Measurements from ENCODE around the gene DIPK1A.
A peak's percentile ranks its signal among the peaks of the same experiment; 100 is the strongest.
"Not testable (repeated sequence)": the region's sequence is repeated elsewhere in the genome, so short reads cannot be mapped to it uniquely, and the experiment has no call there.

DIPK1A gene

DNA sequence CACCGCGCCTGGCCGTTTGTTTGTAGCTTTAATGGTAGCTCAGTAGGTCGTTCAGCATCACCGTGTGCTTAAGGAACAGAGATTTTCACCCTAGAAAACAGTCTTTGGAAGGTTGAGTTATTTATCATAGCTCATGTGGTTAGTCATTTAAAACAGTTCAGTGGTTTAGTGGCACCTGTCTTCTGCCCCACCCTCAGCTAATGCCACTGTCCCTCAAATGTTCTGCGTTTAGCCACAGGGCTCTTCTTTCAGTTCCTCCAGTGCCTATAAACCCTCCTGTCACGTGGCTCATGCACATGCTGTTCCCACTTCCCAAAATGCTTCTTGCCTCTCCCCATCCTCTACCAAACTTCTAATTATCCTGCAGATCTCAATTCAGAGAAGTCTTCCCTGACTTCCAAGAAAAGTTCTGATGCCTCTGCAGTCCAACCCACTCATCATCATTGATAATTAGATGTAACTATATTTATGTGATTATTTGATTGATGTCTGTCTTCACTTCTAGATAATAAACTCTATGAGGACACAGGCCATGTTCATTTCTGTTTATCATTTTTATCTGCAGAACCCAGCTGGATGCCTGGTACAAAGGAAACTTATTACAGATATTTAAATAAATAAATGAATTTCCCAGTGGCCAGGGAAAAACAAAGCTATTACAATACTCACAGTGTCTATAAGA, 14.4 kb upstream of the DIPK1A start:
- DNase-seq: peak; percentile 25

DNA sequence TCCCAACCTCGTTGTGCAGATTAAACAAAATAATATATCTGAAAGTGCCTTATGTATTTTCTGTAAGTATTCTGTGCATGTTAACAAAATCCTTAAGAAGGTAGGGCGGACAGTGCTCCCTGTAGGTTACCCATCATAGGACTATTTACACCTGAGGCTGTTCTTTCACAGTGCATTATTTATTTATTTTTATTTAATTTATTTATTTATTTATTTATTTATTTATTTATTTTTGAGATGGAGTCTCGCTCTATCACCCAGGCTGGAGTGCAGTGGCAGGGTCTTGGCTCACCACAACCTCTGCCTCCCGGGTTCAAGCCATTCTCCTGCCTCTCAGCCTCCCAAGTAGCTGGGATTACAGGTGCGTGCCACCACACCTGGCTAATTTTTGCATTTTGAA, 12.8 kb upstream of the DIPK1A start:
- not testable (repeated sequence) for DNase-seq

DNA sequence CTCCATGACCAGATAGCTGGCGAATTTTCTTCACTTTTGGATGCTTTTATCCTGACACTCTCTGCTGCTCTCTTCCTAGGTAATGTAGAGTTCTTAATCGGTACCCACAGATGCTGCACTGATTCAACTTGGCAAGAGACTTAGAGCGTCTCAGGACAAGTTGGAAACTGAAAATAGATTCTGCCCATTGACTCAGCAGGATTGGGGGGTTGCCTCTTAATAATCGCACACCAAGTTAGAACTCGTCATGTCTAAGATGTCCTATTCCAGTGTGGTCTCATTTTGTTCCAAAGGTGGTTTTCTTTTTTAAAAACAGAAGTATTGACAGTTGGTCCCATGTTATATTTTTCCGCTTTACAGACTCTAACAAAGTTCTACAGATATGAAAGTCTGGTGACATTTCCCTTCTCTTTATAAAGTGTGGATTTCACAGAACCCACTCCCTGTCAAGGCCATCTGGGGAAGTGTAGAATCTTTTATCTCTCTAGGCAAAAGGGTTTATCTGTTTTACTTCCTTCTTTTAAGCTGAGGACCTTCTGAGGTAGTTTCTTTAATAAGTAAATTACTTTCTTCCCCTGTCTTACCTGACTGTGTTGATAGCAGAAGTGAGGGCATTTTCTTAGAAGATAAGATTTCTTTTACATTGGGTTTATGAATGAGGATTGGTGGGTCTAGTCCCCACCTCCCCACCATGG, 12.1 kb upstream of the DIPK1A start:
- no peak for DNase-seq

DNA sequence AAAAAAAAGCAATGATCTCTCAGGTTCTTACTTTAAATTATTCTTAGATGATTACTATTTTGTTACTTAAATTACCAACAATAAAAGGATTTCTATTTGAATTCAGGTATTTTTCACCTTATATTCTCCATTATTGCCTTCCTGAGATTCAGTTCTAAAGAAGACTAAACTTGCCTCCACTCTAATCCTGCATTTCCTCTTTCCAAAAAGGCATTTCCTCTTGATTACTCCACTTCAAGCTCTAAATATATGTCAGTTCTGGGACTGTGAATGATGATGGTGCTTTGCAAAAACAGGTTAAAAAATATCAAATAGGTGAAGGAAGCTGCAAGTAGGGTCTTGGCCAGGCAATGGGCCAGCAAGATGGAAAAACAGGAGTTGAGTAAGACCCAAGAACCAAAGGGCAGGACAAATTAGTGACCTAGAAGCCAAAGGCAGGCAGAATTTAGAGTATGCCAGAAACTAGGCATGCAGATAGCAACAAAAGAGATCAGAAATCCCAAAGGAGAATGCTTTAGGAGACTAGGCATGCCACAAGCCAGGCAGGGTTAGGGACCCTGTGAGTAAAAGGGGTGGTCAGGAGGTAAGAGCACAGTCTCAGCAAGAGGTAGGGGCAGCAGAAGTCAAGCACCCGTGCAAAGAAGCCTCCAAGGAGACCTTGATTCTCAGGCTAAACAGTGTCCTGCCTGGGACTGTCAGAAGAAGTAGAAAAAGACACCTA, 11.3 kb upstream of the DIPK1A start:
- DNase-seq: no peak

DNA sequence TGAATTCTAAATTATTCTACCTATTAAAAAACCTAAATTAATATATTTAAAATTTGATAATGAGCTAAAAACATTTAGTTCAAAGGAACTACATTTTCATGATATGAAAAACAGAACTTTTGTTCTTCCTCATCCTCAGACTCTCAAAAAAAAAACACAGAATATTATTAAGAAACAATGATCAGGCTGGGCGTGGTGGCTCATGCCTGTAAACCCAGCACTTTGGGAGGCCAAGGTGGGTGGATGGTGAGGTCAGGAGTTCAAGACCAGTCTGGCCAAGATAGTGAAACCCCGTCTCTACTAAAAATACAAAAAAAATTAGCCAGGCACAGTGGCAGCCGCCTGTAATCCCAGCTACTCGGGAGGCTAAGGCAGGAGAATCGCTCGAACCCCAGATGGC, 10.7 kb upstream of the DIPK1A start:
- DNase-seq: not testable (repeated sequence)

DNA sequence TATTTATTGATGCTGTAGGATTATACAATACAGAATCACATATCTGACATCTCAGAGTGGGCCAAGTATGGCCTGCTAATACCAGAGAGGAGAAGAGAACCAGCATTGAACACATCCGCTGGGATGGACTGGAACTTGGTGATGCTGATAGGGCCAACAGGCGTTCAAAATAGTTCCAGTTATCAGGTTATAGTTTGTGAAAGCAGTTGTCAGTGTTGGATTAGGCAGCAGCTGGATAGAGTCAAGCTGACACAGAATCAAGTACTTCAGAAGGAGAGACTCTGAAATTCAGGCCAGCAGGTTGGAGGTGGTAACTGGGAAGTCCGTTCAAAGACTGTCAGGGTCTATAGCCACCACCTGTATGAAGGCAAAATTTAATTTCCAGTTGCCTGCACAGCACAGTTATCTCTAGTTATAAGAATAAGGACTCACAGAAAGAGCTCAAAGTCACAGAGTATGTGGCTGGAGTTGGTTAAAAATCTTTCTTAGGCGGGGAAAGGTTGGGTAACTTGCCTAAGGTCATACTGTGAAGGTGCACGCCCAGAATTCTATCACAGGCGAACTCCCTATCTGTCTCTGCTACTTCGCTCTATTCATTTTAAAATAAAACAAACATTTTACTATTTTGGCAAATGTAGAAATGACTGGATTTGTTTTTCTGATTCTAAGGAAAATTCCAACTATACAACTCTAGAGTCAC, 9.9 kb upstream of the DIPK1A start:
- DNase-seq: no peak

DNA sequence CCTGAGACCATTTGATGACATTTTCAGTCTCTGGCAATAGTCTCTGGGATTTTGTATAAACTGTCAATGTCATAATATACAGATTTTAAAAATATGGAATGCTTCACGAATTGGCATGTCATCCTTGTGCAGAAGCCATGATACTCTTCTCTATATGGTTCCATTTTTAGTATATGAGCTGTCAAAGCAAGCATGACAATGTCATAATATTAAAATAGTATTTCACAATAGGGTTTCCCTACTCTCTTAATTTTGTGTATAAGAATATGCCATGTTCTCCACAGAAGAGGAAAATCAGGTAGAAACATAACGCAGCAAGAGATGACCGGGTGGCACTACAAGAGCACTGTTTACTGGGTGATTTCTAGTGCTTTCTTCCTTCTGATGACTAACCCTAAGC, 8.3 kb upstream of the DIPK1A start:
- no peak for DNase-seq

DNA sequence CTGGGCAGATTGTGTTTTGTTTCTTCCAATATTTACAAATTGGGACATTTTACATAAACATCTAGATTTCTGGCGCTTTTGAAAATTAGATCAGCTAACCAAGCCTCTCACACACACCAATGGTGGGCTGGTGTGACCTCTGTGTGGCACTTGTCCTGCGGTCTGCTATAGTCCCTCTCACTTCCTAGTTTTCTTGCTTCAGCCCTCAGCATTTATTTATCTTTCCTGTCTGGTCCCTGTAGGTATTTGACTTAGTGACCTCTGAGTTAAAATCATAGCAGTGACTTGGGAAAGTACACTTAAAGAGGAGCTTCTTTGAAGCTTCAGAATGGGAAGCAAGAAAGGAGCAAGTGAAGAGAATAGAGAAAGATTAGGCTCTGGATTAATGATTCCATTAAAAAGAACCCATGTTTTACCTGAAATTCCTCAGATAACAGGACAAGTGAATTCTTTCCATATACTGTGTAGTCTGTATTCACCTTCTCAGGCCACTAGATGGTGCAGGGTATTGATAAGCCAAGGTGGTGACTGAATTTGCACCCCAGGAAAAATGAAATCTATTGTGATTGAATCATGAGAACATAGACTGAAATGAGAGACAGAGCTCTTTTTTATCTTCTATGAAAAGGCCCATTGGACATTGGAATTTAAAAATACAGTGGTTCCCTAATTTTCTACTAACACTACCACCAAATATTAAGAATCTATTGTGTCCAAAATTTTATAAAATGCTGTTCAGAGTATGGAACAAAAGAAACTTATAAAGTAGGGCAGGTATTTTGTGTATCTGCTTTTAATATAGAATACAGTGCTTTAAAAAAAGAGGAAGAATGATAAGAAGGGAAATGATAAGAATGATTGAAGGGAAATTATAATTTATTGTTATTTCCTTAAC, 7.1 kb upstream of the DIPK1A start:
- DNase-seq: peak; percentile 69

DNA sequence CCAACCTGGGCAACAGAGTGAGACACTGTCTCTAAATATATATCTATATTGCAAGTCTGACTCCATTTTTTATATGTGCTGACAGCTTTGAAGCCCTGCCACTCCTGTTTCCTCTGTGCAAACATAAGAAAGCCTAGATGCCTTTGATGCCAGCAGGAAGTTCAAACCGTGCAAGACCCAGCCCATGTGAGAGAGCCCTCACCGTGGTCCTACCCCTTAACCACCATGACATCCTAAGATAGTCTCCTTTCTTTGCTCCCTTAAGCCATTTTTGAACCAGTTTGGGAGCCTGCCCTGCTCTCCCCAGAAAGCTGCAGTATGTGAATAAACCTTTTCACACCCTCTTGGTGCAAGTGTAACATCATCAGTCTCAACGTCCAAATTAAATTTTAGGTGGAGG, 3.7 kb upstream of the DIPK1A start:
- DNase-seq: peak; percentile 71

DNA sequence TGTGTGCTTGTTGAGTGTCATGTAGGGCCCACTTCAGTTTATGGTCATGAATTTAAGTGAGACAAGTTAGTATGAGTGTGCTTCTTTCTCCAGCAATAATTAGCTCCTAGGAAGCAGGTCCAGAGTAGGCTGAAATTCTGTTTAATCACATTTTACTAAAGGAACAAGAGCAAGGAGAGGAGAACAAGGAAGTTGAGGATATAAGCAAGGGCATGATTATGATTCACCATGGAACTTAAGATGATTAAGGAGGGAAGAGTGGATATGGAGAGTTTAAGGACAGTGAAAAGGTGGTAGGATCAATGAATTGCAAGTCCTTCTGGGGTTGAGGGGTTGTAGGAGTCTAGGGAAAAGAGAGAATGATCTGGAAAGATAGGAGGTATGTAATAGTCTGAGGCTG, 3.1 kb upstream of the DIPK1A start:
- DNase-seq: no peak

DNA sequence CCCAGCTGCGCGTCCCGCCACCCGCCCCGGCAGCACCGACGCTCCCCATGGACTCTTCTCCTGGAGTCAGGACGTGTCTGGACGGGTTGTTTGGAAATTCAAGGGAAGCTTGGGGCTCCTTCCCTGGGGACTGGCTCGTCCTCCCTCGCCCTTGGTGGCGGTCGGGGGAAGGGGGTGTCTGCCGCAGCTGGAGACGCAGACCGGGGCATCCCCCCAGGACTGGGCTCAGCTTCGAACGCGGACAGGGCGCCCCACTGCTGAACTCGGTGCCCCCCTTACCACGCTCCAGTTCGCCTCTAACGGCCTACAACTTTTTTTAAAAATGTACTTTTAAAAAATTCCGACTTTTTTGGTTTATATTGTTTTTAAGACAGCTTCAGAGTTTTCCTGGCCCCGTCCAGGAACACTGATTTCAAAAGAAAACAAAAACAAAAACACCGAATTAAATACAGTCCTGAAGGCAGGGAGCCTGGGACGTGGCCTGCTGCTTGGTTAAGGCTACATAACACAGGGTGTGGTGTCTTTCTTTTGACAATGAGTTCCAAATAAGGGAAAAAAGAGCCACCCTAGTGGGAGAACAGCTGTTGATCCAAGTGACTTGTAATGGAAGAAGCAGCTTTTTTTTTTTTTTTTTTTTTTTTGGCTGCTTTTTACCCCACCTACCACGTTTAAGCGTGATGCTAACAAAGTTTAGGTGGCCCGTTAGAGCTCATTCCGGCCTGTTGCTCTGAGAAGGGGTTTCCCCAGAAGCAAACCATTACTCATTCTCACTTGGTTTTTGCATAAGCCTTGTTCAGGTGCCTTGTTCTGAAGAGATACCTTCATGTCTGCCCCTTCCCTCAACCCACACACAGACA, 862 bp upstream of the DIPK1A start:
- DNase-seq: peak; percentile 90

DNA sequence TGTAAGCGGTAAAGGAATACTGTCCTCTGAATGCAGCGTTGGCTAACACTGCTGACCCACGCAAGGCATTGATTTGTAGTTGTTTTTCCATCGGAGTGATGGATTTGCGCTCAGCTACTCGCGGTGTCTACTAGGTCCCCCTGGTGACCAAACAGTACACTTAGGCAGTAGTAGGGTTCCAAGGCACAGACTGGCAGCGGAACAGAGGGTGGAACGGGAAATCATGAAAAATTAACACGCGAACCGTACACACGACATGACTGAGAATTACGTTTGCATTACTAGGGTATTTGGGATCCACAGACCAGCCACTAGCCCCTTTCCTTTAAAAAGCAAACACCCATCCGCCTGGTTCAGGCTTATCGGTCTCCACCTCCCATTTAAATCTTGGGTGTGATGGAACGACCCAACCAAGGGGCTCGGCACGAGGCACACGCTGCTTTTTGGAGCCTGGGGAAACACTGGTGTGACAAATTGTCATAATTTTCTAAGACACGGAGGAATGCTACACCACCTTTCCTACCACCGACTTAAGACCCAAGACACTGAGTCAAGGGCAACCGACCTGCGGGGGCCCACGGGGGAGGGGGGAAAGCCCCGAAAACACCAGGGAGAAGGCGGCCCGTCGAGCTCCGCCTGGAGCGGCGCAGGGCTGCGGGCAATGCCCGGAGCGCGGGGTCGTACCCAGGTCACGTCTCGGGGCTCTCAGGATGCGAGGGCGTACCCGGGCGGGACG, 699 bp downstream of the DIPK1A start:
- peak; percentile 81 for DNase-seq

DNA sequence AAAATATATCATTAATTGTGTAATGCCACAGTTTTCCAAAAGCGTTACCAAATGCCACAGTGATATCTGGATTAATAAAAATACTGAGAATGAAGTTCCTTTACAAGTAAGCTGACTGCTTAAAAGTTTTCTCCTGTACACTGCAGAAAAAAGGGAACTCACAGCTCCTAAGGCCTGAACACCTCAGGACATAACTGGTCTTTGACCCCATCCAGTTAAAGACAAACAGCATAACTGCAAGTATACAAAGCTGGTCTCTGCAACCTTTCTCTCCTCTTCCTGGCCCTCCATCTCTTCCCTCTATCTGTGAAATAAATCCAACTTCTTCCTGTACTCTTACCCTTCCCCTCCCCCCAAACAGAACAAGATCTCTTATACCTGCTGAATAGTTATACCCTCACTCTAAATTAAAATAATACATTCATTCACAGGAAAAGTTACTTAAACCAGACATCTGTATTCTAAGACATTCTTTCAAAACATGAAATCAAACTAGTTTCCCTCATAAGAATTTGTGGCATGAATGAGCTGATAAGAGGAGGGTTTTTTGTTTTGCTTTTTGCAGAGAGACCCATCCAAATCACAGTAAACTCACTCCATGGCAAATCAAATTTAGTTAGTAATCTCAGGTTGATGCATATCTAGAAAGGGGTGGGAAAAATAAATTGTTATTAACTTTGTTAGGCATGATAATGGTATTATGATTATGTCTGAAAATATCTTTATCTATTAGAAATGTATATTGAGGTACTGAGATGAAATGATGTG, 2.9 kb downstream of the DIPK1A start:
- no peak for DNase-seq

DNA sequence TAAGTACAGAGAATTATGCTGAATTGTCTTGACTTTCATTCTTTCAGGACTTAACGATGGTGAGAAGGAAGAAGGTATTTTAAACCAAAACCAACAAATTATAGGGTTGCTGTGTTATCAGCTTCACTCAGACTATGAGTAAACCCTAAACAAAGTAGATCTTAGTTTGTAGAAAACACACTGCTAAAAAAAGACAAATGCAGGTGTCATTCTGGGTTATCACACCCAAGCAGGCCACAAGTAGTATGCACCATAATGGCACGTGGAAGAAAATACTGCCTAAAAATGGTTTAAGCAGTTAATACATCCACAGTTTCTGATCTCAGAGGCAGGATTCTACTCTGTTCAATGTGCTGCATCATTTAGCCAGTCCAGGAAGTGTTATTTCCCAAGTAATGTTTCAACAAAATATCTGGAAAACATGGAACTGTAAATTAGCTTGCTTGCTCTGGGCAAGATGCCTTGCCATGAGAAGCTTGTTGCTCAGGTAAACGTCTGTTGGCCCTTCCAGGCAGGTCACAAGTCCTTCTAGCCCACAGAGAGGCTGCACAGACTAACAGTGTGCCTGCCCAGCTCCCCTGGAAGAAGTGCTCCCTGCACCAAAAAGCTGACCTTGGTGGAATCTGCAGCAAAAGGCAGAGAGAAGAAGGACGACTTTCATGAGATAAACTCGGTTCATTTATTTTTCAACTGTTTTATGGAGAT, 4.1 kb downstream of the DIPK1A start:
- no peak for DNase-seq

DNA sequence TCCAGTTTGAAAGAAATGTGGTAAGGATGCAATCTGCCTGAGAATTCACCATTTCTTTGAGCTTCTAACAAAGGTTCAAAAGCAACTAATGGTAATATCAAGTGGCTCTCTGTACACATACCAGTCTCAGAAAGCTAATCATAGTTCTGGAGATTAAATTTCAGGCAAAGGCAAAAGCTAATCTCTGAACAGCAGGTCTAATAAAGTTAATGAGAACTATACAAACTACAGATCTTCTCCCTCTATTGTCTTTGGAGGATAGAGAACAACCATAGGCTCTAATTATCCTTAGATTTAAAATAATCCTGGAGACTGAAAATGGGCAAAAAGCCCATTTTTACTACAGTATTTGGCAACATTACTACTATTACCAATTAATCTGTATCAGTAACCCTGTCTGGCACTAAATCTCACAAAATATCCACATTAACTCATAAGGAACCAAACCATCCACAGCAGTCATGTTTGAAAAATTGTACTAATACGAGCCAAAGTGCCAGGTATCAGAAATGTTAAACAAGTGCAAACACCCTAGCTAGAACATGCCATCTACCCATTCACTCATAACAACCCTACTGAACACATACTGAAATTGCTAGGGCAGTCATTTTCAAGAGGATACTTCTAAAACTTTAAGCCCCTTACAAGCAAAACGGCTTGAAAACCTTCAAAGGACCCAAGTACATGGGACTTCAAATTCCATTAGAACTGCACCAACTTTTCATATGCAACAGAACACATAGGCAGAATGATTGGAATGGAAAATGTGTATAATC, 4.8 kb downstream of the DIPK1A start:
- no peak for DNase-seq

DNA sequence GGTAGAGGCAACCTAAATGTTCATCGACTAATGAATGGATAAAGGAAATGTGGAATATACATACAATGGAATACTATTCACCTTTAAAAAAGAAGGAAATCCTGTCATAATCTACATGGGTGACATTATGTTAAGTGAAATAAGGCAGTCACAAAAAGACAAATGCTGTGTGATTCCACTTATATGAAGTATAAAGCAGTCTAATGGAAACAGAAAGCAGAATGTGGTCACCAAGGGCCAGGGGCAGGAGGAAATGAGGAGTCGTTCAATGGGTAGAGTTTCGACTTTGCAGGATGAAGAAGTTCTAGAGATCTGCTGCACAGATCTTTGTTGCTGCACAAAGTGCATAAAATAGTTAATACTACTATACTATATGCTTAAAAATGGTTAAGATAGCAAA, 7.8 kb downstream of the DIPK1A start:
- DNase-seq: peak; percentile 61

DNA sequence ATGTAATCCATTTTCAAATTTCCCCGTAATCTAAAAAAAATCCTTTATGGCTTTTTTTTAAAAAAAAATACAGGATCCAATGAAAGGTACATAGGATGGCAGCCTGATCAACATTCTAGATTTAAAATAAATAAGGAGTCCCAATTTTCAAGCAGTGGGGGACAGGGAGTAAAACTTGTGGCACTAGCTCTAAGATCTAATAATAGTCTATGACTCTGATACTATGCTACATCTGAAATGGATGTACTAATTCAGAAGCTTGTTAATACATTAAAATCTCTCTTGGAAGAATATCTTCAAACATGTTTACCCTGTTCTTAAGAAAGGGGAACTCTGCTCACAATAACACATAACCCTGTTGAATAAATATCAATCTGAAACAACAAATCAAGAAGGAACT, 8.5 kb downstream of the DIPK1A start:
- no peak for DNase-seq

DNA sequence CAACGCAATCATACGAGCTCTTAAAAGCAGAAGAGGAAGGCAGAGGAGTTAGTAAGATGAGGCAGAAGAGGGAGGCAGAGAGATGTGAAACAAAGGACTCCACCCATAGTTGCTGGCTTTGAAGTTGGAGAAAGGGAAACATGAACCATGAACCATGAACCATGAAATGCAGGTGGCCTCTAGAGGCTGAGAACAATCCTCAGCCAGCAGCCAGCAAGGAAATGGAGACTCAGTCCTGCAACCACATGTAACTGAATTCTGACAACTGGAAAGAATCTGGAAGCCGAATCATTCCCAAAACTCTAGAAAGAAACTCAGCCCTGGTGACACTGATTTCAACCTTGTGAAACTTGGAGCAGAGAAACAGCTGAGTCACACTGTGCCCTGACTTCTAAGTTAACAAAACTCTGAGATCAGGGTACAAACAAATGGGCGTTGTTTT, 10.1 kb downstream of the DIPK1A start:
- DNase-seq: peak; percentile 52

Measured in CD4-positive, alpha-beta T cell treated with Interleukin-12 subunit alpha and Interleukin-12 subunit beta, for 1 hour (primary cell).